ENCODE data around the gene DDX39B. TPM values are rescaled to one million over a fixed set of nuclear protein-coding genes. Genes with fewer than 3 reads are reported as not detected.
A peak's percentile ranks its signal among the peaks of the same experiment; 100 is the strongest.

The DDX39B gene
- total and polyA plus RNA-seq, 9 of the 15 experiments (the other 6 are each of a cell fraction or from before 2014, with no cell fraction given), result 479 to 869 (median 592) TPM

DNA sequence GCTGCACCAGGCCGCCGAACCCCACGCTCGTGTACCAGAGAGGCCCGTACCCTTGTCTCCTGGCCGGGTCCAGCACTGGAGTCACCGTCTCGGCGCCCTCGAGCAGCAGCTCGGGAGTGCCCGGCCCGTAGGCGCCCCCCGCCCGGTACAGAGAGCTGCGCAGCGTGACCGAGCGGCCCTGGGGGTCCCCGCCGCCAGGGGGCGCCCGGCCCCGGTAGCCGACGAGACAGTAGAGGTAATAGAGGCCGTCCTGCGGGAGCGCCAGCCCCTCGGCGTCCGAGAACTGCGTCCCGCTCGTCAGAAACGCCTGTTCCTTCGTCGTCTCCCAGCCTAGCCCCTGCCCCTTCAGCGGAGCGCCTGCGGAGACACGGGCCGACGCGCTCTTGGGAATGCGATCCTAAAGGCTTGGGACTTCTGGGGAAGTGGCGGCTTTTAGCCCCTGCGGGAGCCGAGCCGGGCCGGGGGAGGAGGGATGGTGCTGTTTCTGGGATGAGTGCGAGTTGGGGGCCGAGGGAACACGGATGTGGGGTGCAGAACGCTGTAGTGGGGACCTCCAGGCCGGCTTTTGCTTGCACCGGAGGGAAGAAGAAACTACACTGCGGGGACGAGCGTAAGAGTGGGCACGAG, 39.1 kb upstream of the DDX39B start (continued):
- TF ChIP-seq, protein P1, sequence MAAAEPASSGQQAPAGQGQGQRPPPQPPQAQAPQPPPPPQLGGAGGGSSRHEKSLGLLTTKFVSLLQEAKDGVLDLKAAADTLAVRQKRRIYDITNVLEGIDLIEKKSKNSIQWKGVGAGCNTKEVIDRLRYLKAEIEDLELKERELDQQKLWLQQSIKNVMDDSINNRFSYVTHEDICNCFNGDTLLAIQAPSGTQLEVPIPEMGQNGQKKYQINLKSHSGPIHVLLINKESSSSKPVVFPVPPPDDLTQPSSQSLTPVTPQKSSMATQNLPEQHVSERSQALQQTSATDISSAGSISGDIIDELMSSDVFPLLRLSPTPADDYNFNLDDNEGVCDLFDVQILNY (CRISPR knock-in tag; IDR thresholded peaks at IDR 0.05), result peak; percentile 96
- TF ChIP-seq, protein P2, sequence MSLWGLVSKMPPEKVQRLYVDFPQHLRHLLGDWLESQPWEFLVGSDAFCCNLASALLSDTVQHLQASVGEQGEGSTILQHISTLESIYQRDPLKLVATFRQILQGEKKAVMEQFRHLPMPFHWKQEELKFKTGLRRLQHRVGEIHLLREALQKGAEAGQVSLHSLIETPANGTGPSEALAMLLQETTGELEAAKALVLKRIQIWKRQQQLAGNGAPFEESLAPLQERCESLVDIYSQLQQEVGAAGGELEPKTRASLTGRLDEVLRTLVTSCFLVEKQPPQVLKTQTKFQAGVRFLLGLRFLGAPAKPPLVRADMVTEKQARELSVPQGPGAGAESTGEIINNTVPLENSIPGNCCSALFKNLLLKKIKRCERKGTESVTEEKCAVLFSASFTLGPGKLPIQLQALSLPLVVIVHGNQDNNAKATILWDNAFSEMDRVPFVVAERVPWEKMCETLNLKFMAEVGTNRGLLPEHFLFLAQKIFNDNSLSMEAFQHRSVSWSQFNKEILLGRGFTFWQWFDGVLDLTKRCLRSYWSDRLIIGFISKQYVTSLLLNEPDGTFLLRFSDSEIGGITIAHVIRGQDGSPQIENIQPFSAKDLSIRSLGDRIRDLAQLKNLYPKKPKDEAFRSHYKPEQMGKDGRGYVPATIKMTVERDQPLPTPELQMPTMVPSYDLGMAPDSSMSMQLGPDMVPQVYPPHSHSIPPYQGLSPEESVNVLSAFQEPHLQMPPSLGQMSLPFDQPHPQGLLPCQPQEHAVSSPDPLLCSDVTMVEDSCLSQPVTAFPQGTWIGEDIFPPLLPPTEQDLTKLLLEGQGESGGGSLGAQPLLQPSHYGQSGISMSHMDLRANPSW (CRISPR knock-in tag; IDR thresholded peaks at IDR 0.05), result peak; percentile 88; the same call in 1 of the 2 replicates
- TF ChIP-seq ZNF165 (CRISPR knock-in tag; IDR thresholded peaks at IDR 0.05; ENCODE audit: borderline replicate concordance) (no peak), FUS (optimal IDR thresholded peaks at IDR 0.05; ENCODE audit: low read depth, low read length) (no peak), FOXM1 (IDR thresholded peaks at IDR 0.05; ENCODE audit: low read depth) (no peak), FOXM1 (CRISPR knock-in tag; IDR thresholded peaks at IDR 0.05; ENCODE audit: low read depth) (0 out of 2 replicates have a peak, but pooled peaks have one; percentile 62), TEAD4 (IDR thresholded peaks at IDR 0.05; ENCODE audit: low read length) (peak; percentile 23; the same call in 1 of the 2 replicates), TEAD4 (CRISPR knock-in tag; IDR thresholded peaks at IDR 0.05; ENCODE audit: borderline replicate concordance) (no peak), TBP (optimal IDR thresholded peaks at IDR 0.05; ENCODE audit: low read depth, low read length) (peak; percentile 80), TGIF2 (CRISPR knock-in tag; IDR thresholded peaks at IDR 0.05) (no peak; the same call in 1 of the 2 replicates), CCNT2 (IDR thresholded peaks at IDR 0.05; ENCODE audit: borderline replicate concordance, extremely low read depth, insufficient read length, low read depth, low read length) (peak; percentile 82), LCOR (CRISPR knock-in tag; IDR thresholded peaks at IDR 0.05) (peak; percentile 92), ZNF778 (CRISPR knock-in tag; IDR thresholded peaks at IDR 0.05) (no peak), HDAC2 (IDR thresholded peaks at IDR 0.05) (peak; percentile 80), KLF16 (IDR thresholded peaks at IDR 0.05) (peak; percentile 39), MAZ (CRISPR knock-in tag; conservative IDR thresholded peaks at IDR 0.05 in 1 of 2, IDR thresholded peaks at IDR 0.05 in 1 of 2) (peak; percentile 92 to 93)
- TF ChIP-seq, protein P3, sequence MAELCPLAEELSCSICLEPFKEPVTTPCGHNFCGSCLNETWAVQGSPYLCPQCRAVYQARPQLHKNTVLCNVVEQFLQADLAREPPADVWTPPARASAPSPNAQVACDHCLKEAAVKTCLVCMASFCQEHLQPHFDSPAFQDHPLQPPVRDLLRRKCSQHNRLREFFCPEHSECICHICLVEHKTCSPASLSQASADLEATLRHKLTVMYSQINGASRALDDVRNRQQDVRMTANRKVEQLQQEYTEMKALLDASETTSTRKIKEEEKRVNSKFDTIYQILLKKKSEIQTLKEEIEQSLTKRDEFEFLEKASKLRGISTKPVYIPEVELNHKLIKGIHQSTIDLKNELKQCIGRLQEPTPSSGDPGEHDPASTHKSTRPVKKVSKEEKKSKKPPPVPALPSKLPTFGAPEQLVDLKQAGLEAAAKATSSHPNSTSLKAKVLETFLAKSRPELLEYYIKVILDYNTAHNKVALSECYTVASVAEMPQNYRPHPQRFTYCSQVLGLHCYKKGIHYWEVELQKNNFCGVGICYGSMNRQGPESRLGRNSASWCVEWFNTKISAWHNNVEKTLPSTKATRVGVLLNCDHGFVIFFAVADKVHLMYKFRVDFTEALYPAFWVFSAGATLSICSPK (IDR thresholded peaks at IDR 0.05; ENCODE audit: borderline replicate concordance), result no peak
- TF ChIP-seq, protein P4, sequence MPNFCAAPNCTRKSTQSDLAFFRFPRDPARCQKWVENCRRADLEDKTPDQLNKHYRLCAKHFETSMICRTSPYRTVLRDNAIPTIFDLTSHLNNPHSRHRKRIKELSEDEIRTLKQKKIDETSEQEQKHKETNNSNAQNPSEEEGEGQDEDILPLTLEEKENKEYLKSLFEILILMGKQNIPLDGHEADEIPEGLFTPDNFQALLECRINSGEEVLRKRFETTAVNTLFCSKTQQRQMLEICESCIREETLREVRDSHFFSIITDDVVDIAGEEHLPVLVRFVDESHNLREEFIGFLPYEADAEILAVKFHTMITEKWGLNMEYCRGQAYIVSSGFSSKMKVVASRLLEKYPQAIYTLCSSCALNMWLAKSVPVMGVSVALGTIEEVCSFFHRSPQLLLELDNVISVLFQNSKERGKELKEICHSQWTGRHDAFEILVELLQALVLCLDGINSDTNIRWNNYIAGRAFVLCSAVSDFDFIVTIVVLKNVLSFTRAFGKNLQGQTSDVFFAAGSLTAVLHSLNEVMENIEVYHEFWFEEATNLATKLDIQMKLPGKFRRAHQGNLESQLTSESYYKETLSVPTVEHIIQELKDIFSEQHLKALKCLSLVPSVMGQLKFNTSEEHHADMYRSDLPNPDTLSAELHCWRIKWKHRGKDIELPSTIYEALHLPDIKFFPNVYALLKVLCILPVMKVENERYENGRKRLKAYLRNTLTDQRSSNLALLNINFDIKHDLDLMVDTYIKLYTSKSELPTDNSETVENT (CRISPR knock-in tag; IDR thresholded peaks at IDR 0.05), result peak; percentile 82; the same call in 1 of the 2 replicates
- TF ChIP-seq, protein P5, sequence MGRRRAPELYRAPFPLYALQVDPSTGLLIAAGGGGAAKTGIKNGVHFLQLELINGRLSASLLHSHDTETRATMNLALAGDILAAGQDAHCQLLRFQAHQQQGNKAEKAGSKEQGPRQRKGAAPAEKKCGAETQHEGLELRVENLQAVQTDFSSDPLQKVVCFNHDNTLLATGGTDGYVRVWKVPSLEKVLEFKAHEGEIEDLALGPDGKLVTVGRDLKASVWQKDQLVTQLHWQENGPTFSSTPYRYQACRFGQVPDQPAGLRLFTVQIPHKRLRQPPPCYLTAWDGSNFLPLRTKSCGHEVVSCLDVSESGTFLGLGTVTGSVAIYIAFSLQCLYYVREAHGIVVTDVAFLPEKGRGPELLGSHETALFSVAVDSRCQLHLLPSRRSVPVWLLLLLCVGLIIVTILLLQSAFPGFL (CRISPR knock-in tag; IDR thresholded peaks at IDR 0.05), result 0 out of 2 replicates have a peak, but pooled peaks have one; percentile 19
